Fibroblast of pulmonary artery (primary cell): ENCODE measurements around the gene PDE3B.

Source experiments
- DNase-seq: peaks from one replicate; pipeline ENCODE4 v3.0.0-alpha.2; 2010; ENCODE audit warnings: low read depth
- H3K4me3 ChIP-seq: replicated peaks from 2 replicates; pipeline ENCODE4 v1.5.1; 2011; ENCODE audit warnings: low read depth, mild to moderate bottlenecking, control low read depth, low read length, moderate library complexity
- TF ChIP-seq, protein P1 (sequence below): IDR thresholded peaks from 2 replicates; pipeline ENCODE4 v1.5.1; 2011; ENCODE audit warnings: mild to moderate bottlenecking, control low read depth, low read length, inconsistent platforms; ENCODE audit errors: missing control alignments

PDE3B gene

DNA sequence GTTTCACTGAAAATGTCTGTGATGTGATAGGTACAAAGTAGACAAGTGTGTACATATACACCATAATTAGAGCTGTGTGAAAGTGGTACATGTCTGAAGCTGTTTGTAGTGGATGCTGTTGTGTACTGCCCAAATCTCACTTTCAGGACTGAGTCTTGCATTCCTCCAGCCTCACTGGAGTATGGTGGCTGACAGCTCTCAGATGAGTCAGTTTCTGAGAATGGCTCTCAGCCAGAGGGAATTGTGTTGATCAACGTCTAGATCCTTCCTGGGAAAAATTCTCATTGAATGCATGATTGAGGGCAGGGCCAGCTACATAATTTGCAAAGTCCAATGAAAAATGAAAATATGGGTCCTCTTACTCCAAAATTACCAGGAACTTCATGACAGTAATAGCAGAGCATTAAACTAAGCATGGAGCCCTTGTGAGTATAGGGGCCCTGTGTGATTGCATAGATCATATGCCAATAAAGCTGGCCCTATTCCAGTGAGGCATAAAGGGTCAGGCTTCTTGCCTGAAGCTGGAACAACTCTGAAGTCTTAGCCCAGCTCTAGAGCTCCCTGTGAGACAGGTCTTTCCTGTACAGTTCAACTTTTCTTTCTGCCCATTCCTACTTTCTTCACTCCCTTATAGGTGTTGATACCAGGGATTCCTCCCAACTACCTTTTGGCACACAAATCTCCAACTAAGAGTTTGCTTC is 259.2 kb downstream of the PDE3B start:
- no peak overlapping the region for H3K4me3 ChIP-seq
- peak; percentile 88 for DNase-seq
- TF ChIP-seq, protein P1, sequence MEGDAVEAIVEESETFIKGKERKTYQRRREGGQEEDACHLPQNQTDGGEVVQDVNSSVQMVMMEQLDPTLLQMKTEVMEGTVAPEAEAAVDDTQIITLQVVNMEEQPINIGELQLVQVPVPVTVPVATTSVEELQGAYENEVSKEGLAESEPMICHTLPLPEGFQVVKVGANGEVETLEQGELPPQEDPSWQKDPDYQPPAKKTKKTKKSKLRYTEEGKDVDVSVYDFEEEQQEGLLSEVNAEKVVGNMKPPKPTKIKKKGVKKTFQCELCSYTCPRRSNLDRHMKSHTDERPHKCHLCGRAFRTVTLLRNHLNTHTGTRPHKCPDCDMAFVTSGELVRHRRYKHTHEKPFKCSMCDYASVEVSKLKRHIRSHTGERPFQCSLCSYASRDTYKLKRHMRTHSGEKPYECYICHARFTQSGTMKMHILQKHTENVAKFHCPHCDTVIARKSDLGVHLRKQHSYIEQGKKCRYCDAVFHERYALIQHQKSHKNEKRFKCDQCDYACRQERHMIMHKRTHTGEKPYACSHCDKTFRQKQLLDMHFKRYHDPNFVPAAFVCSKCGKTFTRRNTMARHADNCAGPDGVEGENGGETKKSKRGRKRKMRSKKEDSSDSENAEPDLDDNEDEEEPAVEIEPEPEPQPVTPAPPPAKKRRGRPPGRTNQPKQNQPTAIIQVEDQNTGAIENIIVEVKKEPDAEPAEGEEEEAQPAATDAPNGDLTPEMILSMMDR, result no peak

DNA sequence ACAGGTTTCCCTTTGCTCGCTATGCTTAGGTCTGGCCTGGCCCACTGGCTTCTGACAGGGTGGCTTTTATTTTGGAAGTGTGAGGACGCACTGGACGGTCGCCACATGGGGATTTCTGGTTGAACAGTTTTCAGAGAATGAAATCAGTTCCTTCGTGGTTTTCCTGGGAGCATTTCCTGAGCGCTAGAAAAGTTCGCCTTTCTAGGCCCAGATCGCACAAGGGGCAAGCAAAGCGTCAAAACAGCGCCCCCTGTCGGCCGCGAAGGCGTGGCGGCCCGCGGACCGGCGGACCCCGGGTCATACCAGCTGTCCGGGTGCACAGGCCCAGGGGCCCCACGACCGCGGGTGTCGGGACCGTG is 261.1 kb downstream of the PDE3B start:
- DNase-seq, result peak; percentile 74
- H3K4me3 ChIP-seq, result peak overlapping the region; percentile 59
- TF ChIP-seq, protein P1, result peak; percentile 71

GRCh38 chr11:14905104-14906033 is 261.8 kb downstream of the PDE3B start:
- DNase-seq, result peak; percentile 35
- H3K4me3 ChIP-seq, result peak overlapping the region; percentile 59
- TF ChIP-seq, protein P1, result peak; percentile 46

DNA sequence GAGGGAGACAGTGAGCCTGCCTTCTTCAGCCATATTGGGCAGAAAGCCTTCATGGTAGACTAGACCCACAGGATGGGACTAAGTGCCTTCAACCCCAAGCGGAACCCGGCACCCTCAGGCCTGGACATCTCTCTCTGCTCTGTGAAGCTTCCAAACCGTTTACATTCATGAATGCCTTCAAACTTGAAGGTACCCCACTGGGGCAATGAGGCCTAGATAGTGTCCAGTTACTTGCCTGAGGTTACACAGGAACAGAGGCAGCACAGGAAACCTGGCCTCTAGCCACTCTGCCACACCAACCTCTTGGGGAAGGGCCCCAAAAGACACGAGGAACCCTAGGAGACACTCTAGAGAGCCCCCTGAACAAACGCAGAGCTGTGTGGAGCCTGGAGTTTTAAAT is 263.0 kb downstream of the PDE3B start:
- TF ChIP-seq, protein P1, result no peak
- no peak for DNase-seq
- H3K4me3 ChIP-seq, result no peak overlapping the region

GRCh38 chr11:14906993-14907392 is 263.4 kb downstream of the PDE3B start:
- DNase-seq, result no peak
- TF ChIP-seq, protein P1, result no peak
- H3K4me3 ChIP-seq, result no peak overlapping the region

DNA sequence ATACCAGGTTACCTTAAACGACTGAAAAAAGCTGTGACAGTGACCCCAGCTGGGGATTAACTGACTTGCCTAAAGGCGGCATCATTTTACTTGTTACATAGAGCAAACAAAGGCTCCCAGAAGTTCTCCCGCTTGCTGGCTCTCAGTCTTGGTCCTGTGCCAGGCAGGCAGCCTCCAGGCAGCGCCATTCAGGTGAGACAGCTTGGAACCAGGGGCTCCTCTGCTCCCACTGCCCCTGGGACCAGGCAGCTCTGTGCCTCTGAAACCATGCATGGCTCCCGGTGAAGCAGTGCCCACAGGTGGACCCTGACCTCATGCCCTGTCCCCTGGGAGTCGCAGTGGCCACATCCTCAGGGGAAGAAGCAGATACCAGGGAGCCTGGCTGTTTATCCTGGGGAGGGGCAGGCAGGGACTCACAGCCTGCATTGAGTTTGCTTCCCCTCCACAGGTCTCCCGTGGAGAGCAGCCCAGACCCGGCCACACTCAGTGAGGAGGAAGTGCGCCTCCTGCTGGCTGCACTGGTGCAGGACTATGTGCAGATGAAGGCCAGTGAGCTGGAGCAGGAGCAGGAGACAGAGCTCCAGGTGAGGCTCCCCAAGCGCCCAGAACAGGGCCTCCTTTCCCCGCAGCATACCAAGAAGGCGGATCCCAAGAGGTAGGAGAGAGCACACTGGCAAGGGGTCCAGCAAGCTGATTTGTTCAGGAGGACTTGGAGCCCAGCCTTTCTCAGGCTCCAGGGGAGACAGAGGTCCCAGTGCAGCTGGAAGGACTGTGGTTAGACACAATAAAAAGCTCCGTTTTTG is 264.0 kb downstream of the PDE3B start:
- TF ChIP-seq, protein P1, result peak; percentile 76
- H3K4me3 ChIP-seq, result no peak overlapping the region
- DNase-seq, result peak; percentile 64
